Pons (tissue), 1 donor: ENCODE measurements around the gene TAS1R3.
"Not testable (repeated sequence)": the region's sequence is repeated elsewhere in the genome, so short reads cannot be mapped to it uniquely, and the experiment has no call there.

Source experiments
- DNase-seq: peaks from one replicate; pipeline ENCODE4 v3.0.0-alpha.2; 2016; ENCODE audit warnings: low spot score

The TAS1R3 gene

DNA sequence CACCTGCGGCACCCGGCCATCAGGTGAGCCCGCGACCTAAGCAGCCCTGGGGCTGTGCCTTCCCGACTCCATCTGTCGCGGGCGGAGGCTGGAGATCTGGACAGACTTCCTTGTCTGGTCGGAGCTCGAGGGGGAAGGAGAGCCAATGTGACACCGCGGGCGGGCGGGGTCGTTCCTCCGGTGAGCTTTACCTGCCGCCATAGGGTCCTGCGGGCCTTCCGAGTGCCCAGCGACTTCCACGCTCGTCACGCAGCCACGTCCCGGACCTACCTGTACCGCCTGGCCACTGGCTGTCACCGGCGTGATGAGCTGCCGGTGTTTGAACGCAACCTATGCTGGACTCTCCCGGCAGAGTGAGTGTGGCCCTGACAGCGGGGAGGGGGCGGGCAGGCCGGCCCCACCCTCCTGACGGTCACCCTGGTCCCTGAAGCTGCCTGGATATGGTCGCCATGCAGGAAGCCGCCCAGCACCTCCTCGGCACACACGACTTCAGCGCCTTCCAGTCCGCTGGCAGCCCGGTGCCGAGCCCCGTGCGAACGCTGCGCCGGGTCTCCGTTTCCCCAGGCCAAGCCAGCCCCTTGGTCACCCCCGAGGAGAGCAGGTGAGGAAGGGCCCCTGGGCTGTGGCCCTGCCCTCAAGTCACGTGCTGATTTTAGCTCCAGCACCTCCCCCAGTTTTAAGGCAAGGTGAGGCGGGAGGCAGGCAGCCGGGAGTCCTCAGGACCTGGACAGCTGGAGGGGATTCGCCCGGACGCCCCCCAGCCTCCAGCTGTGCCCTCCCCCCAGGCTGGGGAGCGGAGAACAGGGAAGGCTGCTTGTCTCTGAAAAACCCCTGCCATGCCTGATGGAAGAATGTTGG, 21.6 kb upstream of the TAS1R3 start:
- DNase-seq: no peak

DNA sequence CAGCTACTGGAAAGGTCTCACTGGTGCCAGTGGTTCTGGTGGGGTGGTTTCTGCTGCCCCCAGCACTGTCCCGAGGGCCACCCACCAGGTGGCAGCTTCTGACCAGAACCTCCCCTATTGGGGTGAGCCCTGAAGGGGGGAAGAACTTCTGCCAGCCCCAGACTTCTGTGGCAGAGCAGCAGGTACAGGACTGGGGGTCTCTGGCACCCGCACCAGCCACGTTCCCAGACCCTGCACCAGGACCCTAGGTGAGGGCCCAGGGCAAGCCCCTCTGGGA, 21.0 kb upstream of the TAS1R3 start:
- DNase-seq: no peak

DNA sequence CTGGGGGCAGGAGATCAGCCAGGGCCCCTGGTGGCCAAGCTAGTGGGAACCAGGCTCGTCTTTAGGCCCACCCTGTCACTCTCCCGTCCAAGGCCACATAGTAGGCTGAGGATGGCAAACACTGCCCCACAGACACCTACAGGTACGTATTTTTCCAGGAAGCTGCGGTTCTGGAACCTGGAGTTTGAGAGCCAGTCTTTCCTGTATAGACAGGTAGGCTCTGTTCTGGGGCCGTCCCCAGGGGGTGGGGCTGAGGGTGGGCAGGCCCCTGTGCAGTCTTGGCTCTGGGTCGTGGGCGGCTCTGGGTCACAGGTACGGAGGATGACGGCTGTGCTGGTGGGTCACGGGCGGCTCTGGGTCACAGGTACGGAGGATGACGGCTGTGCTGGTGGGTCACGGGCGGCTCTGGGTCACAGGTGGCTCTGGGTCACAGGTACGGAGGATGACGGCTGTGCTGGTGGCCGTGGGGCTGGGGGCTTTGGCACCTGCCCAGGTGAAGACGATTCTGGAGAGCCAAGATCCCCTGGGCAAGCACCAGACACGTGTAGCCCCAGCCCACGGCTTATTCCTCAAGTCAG, 20.5 kb upstream of the TAS1R3 start:
- no peak for DNase-seq

DNA sequence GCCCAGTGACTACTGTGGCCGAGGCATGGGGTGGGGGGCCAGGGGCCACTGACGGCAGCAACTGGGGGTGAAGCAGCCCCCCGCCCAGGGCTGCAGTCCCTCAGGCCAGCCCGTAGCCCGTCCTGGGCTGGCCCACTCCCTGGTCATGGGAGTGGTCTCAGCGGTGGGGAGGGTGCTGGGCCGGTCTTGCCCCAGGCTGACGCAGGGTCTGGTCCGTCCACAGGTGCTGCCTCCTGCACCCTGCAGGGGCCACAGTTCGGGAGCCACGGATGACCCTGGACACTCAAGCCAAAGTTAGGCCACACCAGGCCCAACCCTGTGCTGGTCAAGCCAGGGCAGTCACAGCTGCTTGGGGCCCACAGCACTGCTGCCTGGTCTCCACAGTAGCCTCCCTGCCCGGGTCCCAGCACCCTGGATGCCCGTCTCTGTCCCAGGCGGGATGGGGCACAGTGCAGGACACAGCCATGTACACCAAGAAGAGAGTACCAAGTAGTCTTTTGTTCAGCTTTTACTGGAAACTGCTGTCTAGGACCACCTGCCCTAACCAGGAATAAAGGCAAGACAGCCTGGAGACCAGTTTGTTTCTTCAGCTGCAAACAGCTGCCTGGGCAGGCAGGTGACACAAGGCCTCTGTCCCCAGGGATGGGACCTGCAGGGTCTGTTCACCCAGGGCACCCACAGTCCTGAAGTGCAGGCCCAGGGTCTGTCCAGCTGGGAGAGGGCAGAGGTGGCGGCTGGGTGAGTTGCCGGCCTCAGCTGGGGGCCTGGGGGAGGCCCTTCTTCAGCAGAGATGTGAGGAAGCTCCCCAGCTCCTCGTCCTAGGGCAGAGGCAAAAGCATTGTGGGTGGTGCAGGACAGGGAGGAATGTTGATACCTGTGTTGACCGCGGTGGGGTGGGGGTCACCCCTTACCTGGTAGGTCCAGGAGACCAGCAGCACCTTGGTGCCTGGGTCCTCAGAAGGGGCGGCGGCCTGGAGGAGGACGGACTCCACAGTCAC, 19.7 kb upstream of the TAS1R3 start:
- DNase-seq: no peak

- no peak for DNase-seq
Measured at GRCh38 chr1:1312450-1313314, 18.4 kb upstream of the TAS1R3 start.

- no peak for DNase-seq
Measured at GRCh38 chr1:1313500-1314236, 17.4 kb upstream of the TAS1R3 start.

- no peak for DNase-seq
Measured at GRCh38 chr1:1314237-1314586, 16.9 kb upstream of the TAS1R3 start.

GRCh38 chr1:1314678-1315335, 16.3 kb upstream of the TAS1R3 start:
- DNase-seq: no peak

- DNase-seq: no peak
Measured at GRCh38 chr1:1315435-1315954, 15.6 kb upstream of the TAS1R3 start.

GRCh38 chr1:1316199-1316598, 14.9 kb upstream of the TAS1R3 start:
- not testable (repeated sequence) for DNase-seq

GRCh38 chr1:1317420-1317819, 13.7 kb upstream of the TAS1R3 start:
- no peak for DNase-seq

GRCh38 chr1:1318131-1318652, 12.9 kb upstream of the TAS1R3 start:
- peak; percentile 26 for DNase-seq

- no peak for DNase-seq
Measured at GRCh38 chr1:1318777-1319645, 12.1 kb upstream of the TAS1R3 start.

DNA sequence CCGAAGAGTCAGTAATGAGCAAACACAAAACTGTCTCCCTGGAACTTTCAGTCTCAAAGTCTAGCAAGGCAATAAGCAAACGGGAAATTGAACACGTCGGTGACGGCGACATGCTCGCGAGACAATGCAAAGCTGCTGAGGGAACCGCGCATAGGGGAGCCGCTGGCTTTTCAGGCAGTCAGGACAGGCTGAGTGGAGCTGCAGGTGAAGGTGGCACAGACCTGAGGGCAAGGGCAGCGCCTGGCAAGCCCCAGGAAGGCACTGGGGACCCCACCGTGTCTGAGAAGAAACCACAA, 11.5 kb upstream of the TAS1R3 start:
- no peak for DNase-seq

GRCh38 chr1:1320666-1321448, 10.2 kb upstream of the TAS1R3 start:
- no peak for DNase-seq

DNA sequence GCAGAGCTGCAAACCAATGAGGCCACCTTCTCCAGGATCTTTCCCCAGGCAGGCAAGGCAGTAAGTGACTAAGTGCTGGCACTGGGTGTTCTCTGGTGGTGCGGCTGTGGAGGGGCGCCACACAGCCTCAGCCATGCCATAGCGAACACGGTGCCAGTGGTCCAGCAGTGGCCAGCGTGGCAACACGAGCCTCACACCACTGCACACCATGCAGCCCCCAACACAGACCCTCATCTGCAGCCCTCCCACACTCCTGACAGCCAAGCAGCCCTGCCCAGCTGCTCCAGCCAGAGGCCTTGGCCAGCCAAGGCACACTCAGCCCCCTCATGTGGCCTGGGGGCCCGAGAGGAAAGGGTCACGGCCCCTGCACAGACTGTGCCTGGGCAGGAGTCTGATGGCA, 9.6 kb upstream of the TAS1R3 start:
- no peak for DNase-seq

DNA sequence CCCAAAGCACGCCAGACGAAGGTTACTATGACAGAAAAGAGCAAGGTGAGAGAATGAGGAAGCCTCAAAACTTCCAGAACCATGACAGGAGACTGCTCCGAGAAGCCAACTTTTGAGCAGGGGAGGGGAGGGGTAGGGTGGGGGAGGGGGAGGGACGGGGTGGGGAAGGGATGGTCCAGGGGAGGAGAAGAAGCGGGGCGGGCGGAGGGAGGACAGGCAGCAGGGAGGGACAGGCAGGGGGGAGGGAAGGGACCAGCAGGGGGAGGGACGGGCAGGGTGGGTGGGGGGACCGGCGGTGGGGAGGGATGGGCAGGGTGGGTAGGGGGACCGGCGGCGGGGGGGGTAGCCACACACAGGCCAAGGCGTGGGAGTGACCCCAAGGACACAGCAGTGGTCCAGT, 8.7 kb upstream of the TAS1R3 start:
- no peak for DNase-seq

DNA sequence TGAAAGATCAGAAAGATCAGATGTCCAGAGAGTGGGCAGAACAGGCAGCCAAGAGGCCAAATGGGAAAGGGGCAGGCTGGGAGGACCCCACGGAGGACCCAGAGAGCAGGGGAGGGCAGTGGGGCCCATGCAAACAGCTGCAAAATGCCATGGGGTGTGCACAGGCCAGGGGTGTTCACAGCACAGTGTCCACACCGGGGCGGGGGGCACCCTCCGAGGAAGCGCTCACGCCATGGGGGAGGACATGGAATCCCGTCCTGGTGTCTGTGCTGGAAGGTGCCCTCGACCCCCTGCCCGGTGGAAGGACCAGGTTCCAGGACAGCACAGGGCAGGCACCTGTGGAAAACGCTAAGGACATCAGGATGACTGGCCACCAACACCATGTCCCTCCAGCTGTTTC, 8.1 kb upstream of the TAS1R3 start:
- no peak for DNase-seq
